GM12878 (cell line): ENCODE results near the gene COBLL1. TPM values are rescaled to one million over a fixed set of nuclear protein-coding genes. Genes with fewer than 3 reads are reported as not detected.

Experiments
- ATAC-seq: fragments of 200-7000 bp; cut with Tn5 transposase; 3 replicates; pipeline ENCODE4 v1.9.1; 2020; ENCODE audit warnings: mild to moderate bottlenecking, moderate library complexity
- BruUV-seq: library from RNA; stranded (reverse); fragments of 400-500 nt; replicated peaks from 2 replicates; lab custom pipeline; 2021; lab: Mats Ljungman, UMichigan
- CTCF ChIA-PET: fragments of 300-600 bp; sonication (Branson Sonifier 250); formaldehyde crosslinking; extraction: SDS; loops from one replicate; lab custom pipeline; 2021; ENCODE audit warnings: inconsistent platforms; lab: Yijun Ruan, JAX
- POLR2A ChIA-PET: fragments of 350-600 bp; formaldehyde crosslinking; extraction: SDS; loops from one replicate; lab custom pipeline; 2021; ENCODE audit warnings: inconsistent platforms; lab: Charles Lee
- RAD21 ChIA-PET: fragments of 300-600 bp; sonication (Branson Sonifier 250); formaldehyde crosslinking; loops from one replicate; lab custom pipeline; 2023; ENCODE audit warnings: antibody characterized with exemption; ENCODE audit not compliant: unreplicated experiment; lab: Charles Lee
- SMC1A ChIA-PET: fragments of 300-600 bp; sonication (Branson Sonifier 250); formaldehyde crosslinking; loops from one replicate; lab custom pipeline; 2023; ENCODE audit not compliant: unreplicated experiment, uncharacterized antibody; lab: Charles Lee
- DNase-seq: peaks from one replicate; pipeline ENCODE4 v3.0.0-alpha.2; 2011; ENCODE audit warnings: low read depth, low spot score
- FAIRE-seq: peaks from 3 replicates; lab custom pipeline; 2011; peaks lifted over from hg19 to GRCh38; lab: Jason Lieb, UNC
- H2AFZ ChIP-seq: 2 replicates; pipeline ENCODE4 v1.6.0; 2011; ENCODE audit warnings: low read depth, low read length, control low read depth; ENCODE audit not compliant: control insufficient read depth
- H3K27ac ChIP-seq: 2 replicates; pipeline ENCODE4 v1.5.1; 2011; ENCODE audit warnings: control low read depth; ENCODE audit not compliant: control insufficient read depth, insufficient read depth
- H3K27me3 ChIP-seq, 2 experiments: replicated peaks in 1 of 2; 2 replicates each; pipeline versions ENCODE4 v1.6.0 to v1.6.1; 2011; ENCODE audit warnings: low read length in 1 of 2; ENCODE audit not compliant: control insufficient read depth in 2 of 2, insufficient read depth in 2 of 2
- H3K36me3 ChIP-seq, 2 experiments: 2 replicates each; pipeline ENCODE4 v1.5.1; 2011; ENCODE audit warnings: low read length in 1 of 2; ENCODE audit not compliant: control insufficient read depth in 2 of 2, insufficient read depth in 2 of 2
- H3K4me1 ChIP-seq: 2 replicates; pipeline ENCODE4 v1.6.1; 2011; ENCODE audit warnings: mild to moderate bottlenecking, low read length, moderate library complexity, mixed read lengths; ENCODE audit not compliant: control insufficient read depth, insufficient read depth
- H3K4me2 ChIP-seq: 2 replicates; pipeline ENCODE4 v1.6.0; 2011; ENCODE audit warnings: control low read depth; ENCODE audit not compliant: control insufficient read depth, insufficient read depth
- H3K4me3 ChIP-seq: fragments of 200-600 bp; sonication (generic); 2 replicates; pipeline ENCODE4 v1.5.1; 2016
- H3K79me2 ChIP-seq: 2 replicates; pipeline ENCODE4 v1.6.0; 2011; ENCODE audit warnings: low read length; ENCODE audit not compliant: control insufficient read depth, insufficient read depth
- H3K9ac ChIP-seq: 2 replicates; pipeline ENCODE4 v1.8.0; 2011; ENCODE audit warnings: low read length, control low read depth, mixed read lengths; ENCODE audit not compliant: control insufficient read depth, insufficient read depth
- H3K9me3 ChIP-seq: replicated peaks from 3 replicates; pipeline ENCODE4 v1.5.1; 2011; ENCODE audit warnings: mild to moderate bottlenecking, low read length; ENCODE audit not compliant: control insufficient read depth, insufficient read depth
- H4K20me1 ChIP-seq: 2 replicates; pipeline ENCODE4 v1.6.0; 2011; ENCODE audit not compliant: control insufficient read depth, insufficient read depth
- ATF3 ChIP-seq: IDR thresholded peaks from 2 replicates; pipeline ENCODE4 v1.6.1; 2011; ENCODE audit warnings: low read depth, mild to moderate bottlenecking, low read length, moderate library complexity, borderline replicate concordance; ENCODE audit errors: extremely low read depth
- E2F4 ChIP-seq: IDR thresholded peaks from 2 replicates; pipeline ENCODE4 v1.6.1; 2012; ENCODE audit warnings: low read depth, low read length, improper control_type of control experiment
- IKZF2 ChIP-seq, 2 experiments: fragments of 450-650 bp; IDR thresholded peaks; 2 replicates each; pipeline ENCODE4 v1.6.1; 2017; ENCODE audit warnings: mild to moderate bottlenecking in 2 of 2, moderate library complexity in 2 of 2
- PAX8 ChIP-seq: fragments of 450-650 bp; IDR thresholded peaks from 2 replicates; pipeline ENCODE4 v1.6.1; 2017; ENCODE audit warnings: mild to moderate bottlenecking, moderate library complexity
- SKIL ChIP-seq: fragments of 450-650 bp; IDR thresholded peaks from 2 replicates; pipeline ENCODE4 v1.6.1; 2017; ENCODE audit warnings: mild to moderate bottlenecking, low read depth, inconsistent platforms; ENCODE audit not compliant: poor library complexity, severe bottlenecking
- SMARCA5 ChIP-seq: fragments of 450-650 bp; IDR thresholded peaks from 2 replicates; pipeline ENCODE4 v1.6.1; 2017; ENCODE audit warnings: mild to moderate bottlenecking
- ZNF24 ChIP-seq: fragments of 450-650 bp; IDR thresholded peaks from 2 replicates; pipeline ENCODE4 v1.6.1; 2017; ENCODE audit warnings: antibody characterized with exemption, mild to moderate bottlenecking
- WGBS: methylation state at CpG from one replicate; pipeline ENCODE4 v1.1.6; 2016; ENCODE audit warnings: low lambda C conversion rate; ENCODE audit not compliant: insufficient replicate concordance, insufficient coverage; ENCODE audit errors: missing lambda C conversion rate; 5-methylcytosine and 5-hydroxymethylcytosine counted together
- in situ Hi-C: fragments of 300-500 bp; cut with MboI; formaldehyde crosslinking; loops from 9 replicates; pipeline ENCODE4 v1.14.3; 2018; ENCODE audit warnings: mixed read lengths
- intact Hi-C: fragments of 100-400 bp; cut with micrococcal nuclease; formaldehyde crosslinking; loops from one replicate; pipeline ENCODE4 v1.14.2; 2022; ENCODE audit not compliant: unreplicated experiment
- polyA plus RNA-seq, 11 experiments: library from polyadenylated mRNA; depleted of rRNA in 4 of 11; unstranded in 6 of 11; stranded (reverse) in 5 of 11; fragments of >200 nt; fragmentation: Nextera tagmentation in 4 of 11; fragmentation: Illumina TruSeq in 1 of 11; extraction: Ambion mirVana in 4 of 11; extraction: Trizol in 1 of 11; gene quantifications; 1 replicate in 1 of 11; 2 replicates in 10 of 11; pipeline versions ENCODE4 v1.2.1 to v1.2.3, GENCODE V29; 2011 to 2016; ENCODE audit warnings: inconsistent platforms in 2 of 11, missing spikeins in 2 of 11, low read depth in 1 of 11
- total RNA-seq, 4 experiments: library from RNA; depleted of rRNA in 3 of 4; stranded (reverse); fragments of >200 nt in 3 of 4; fragmentation: Illumina TruSeq in 1 of 4; extraction: Trizol in 1 of 4; gene quantifications; 2 replicates each; pipeline versions ENCODE4 v1.2.1 to v1.2.3, GENCODE V29; 2013 to 2021

Gene COBLL1
- total and polyA plus RNA-seq, 10 of the 15 experiments (the other 5 are each of a cell fraction or from before 2014, with no cell fraction given), result 0.46 TPM; not detected in 9

GRCh38 chr2:164754157-164755093 is 87.2 kb downstream of the COBLL1 start:
- 37% methylated on average over 10 of the region's 10 CpGs for WGBS
- no peaks in the 10 kb centered on the region for H3K4me1 ChIP-seq
- CTCF ChIA-PET, result interaction anchor here (1.8 kb wide), 1 partner anchor 16 kb away, joined by 4 read pairs; no protein-coding TSS in a partner anchor
- intact Hi-C loops, result loop anchor here (5.0 to 10.0 kb wide), 2 partner anchors 53 to 740 kb away; no protein-coding TSS in a partner anchor
- H3K79me2 ChIP-seq, result no peaks in the 10 kb centered on the region
- ATAC-seq (no peak), FAIRE-seq (no peak), DNase-seq (no peak)
- no peaks in the 10 kb centered on the region for H4K20me1 ChIP-seq
- no peak overlapping the region for H3K4me2 ChIP-seq
- no peaks in the 10 kb centered on the region for H3K9me3 ChIP-seq
- RAD21 ChIA-PET, result no interaction called here
- no peak overlapping the region for H3K9ac ChIP-seq
- H3K36me3 ChIP-seq, result no peaks in the 10 kb centered on the region
- no peaks in the 10 kb centered on the region; a peak in 1 of 4 replicates for H3K27me3 ChIP-seq
- no peak overlapping the region for H3K27ac ChIP-seq
- POLR2A ChIA-PET, result no interaction called here
- TF ChIP-seq IKZF2 (IDR thresholded peaks at IDR 0.05) (no peak), ATF3 (no peak), SMARCA5 (no peak), PAX8 (no peak), SKIL (no peak), ZNF24 (no peak), E2F4 (no peak)
- SMC1A ChIA-PET, result no interaction called here
- no peak overlapping the region for H3K4me3 ChIP-seq
- no TSS peak for BruUV-seq
- no peak overlapping the region for H2AFZ ChIP-seq
- in situ Hi-C loops, result no loop called here
